HT1080 (cell line): ENCODE data around the gene SPOCK1. TPM values are rescaled to one million over a fixed set of nuclear protein-coding genes. Genes with fewer than 3 reads are reported as not detected.

Experiments
- DNase-seq: peaks from one replicate; pipeline ENCODE4 v3.0.0-alpha.2; 2015; ENCODE audit warnings: low read depth
- total RNA-seq: library from RNA; depleted of rRNA; stranded (reverse); fragments of >200 nt; shearing (Covaris generic); gene quantifications from 2 replicates; pipeline ENCODE4 v1.2.3, GENCODE V29; 2014

Gene SPOCK1
- total RNA-seq, 1 experiment from 2014 or later, result 21.7 TPM

- no peak for DNase-seq
Measured at GRCh38 chr5:137446151-137446550, 53.0 kb downstream of the SPOCK1 start.

- DNase-seq, result no peak
Measured at GRCh38 chr5:137442660-137443059, 56.5 kb downstream of the SPOCK1 start.

GRCh38 chr5:137441476-137441875, 57.6 kb downstream of the SPOCK1 start:
- no peak for DNase-seq

- no peak for DNase-seq
Measured at GRCh38 chr5:137440795-137441194, 58.3 kb downstream of the SPOCK1 start.

GRCh38 chr5:137439645-137440044, 59.5 kb downstream of the SPOCK1 start:
- DNase-seq, result no peak

GRCh38 chr5:137438932-137439331, 60.2 kb downstream of the SPOCK1 start:
- no peak for DNase-seq

GRCh38 chr5:137437774-137438173, 61.4 kb downstream of the SPOCK1 start:
- no peak for DNase-seq

GRCh38 chr5:137433539-137433938, 65.6 kb downstream of the SPOCK1 start:
- DNase-seq, result no peak

- DNase-seq, result no peak
Measured at GRCh38 chr5:137432376-137432775, 66.8 kb downstream of the SPOCK1 start.

GRCh38 chr5:137431051-137431450, 68.1 kb downstream of the SPOCK1 start:
- no peak for DNase-seq

- peak; percentile 76 for DNase-seq
Measured at GRCh38 chr5:137415231-137415681, 83.9 kb downstream of the SPOCK1 start.

- no peak for DNase-seq
Measured at GRCh38 chr5:137414112-137414755, 84.9 kb downstream of the SPOCK1 start.

- DNase-seq, result no peak
Measured at GRCh38 chr5:137412136-137412535, 87.0 kb downstream of the SPOCK1 start.

GRCh38 chr5:137410234-137411010, 88.7 kb downstream of the SPOCK1 start:
- DNase-seq, result no peak

GRCh38 chr5:137409736-137410135, 89.4 kb downstream of the SPOCK1 start:
- DNase-seq, result no peak

- DNase-seq, result no peak
Measured at GRCh38 chr5:137407090-137407489, 92.0 kb downstream of the SPOCK1 start.

GRCh38 chr5:137405393-137405792, 93.7 kb downstream of the SPOCK1 start:
- DNase-seq, result no peak

- no peak for DNase-seq
Measured at GRCh38 chr5:137403869-137404268, 95.3 kb downstream of the SPOCK1 start.

- no peak for DNase-seq
Measured at GRCh38 chr5:137402436-137403187, 96.5 kb downstream of the SPOCK1 start.

- DNase-seq, result no peak
Measured at GRCh38 chr5:137401946-137402345, 97.2 kb downstream of the SPOCK1 start.

GRCh38 chr5:137400571-137400970, 98.6 kb downstream of the SPOCK1 start:
- no peak for DNase-seq

- no peak for DNase-seq
Measured at GRCh38 chr5:137399911-137400310, 99.2 kb downstream of the SPOCK1 start.
